Vagina (tissue), 2 donors: Measurements from ENCODE around the gene DPT.

Experiments used
- POLR2A ChIP-seq, 2 donors: fragments of 450-650 bp; IDR thresholded peaks; one replicate each; pipeline ENCODE4 v1.6.1; 2017; ENCODE audit warnings: antibody characterized with exemption in 2 of 2, mild to moderate bottlenecking in 2 of 2, moderate library complexity in 2 of 2
- TF ChIP-seq, protein P1 (sequence below), 3 experiments: fragments of 450-650 bp in 2 of 3; fragments of 200-600 bp in 1 of 3; sonication (generic) in 1 of 3; IDR thresholded peaks; one replicate each; pipeline ENCODE4 v1.5.1; 2017 to 2019; ENCODE audit warnings: antibody characterized with exemption in 3 of 3, mild to moderate bottlenecking in 2 of 3, moderate library complexity in 2 of 3

DNA sequence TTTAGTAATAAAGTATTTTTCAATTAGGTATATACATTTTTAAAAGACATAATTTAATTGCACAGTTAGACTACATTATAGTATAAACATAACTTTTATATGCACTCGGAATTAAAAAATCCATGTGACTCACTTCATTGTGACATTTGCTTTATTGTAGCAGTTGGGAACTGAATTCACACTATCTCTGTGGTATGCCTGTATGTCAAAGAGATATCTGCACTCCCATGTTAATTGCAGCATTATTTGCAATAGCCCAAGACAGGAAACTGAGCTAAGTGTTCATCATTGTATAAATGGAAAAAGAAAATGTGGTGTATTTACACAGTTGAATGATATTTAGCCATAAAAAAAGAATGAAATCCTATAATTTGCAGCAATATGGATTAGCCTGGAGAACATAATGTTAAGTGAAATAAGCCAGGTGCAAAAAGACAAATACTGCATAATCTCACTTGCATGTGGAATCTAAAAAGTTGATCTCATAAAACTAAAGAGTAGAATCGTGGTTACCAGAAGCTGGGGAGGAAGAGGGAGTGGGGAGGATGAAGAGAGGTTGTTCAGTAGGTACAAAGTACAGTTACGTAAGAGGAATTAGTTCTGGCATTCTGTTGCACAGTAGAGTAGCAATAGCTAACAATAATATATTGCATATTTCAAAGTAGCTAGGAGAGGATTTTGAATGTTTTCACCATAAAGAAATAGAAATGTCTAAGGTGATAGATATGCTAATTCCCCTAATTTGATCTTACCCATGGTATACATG is 64.8 kb downstream of the DPT start:
- TF ChIP-seq, protein P1, sequence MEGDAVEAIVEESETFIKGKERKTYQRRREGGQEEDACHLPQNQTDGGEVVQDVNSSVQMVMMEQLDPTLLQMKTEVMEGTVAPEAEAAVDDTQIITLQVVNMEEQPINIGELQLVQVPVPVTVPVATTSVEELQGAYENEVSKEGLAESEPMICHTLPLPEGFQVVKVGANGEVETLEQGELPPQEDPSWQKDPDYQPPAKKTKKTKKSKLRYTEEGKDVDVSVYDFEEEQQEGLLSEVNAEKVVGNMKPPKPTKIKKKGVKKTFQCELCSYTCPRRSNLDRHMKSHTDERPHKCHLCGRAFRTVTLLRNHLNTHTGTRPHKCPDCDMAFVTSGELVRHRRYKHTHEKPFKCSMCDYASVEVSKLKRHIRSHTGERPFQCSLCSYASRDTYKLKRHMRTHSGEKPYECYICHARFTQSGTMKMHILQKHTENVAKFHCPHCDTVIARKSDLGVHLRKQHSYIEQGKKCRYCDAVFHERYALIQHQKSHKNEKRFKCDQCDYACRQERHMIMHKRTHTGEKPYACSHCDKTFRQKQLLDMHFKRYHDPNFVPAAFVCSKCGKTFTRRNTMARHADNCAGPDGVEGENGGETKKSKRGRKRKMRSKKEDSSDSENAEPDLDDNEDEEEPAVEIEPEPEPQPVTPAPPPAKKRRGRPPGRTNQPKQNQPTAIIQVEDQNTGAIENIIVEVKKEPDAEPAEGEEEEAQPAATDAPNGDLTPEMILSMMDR (IDR thresholded peaks at IDR 0.05) = no peak
- no peak for TF ChIP-seq POLR2A (IDR thresholded peaks at IDR 0.05)
